ENCODE measurements around the gene FAXDC2.

GRCh38 chr5:154849264-154849785 lies 1.1 kb downstream of the FAXDC2 start:
- TF ChIP-seq CTCF (IDR thresholded peaks at IDR 0.05; ENCODE audit: low read depth, low read length, poor library complexity, severe bottlenecking) (no peak), EZH2phosphoT487 (IDR thresholded peaks at IDR 0.05; ENCODE audit: borderline replicate concordance, low read length) (no peak)
